HG03432 (cell line): ENCODE measurements around the gene NUDCD3.
"Not testable (repeated sequence)": the region's sequence is repeated elsewhere in the genome, so short reads cannot be mapped to it uniquely, and the experiment has no call there.

Experiments used
- ATAC-seq: cut with Tn5 transposase; IDR thresholded peaks from one replicate; pipeline ENCODE4 v1.9.1; 2021; ENCODE audit warnings: mild to moderate bottlenecking, moderate library complexity; ENCODE audit not compliant: unreplicated experiment

NUDCD3 gene

GRCh38 chr7:44449584-44449928, 40.9 kb downstream of the NUDCD3 start:
- no peak for ATAC-seq

GRCh38 chr7:44448922-44449583, 41.4 kb downstream of the NUDCD3 start:
- no peak for ATAC-seq

GRCh38 chr7:44447874-44448425, 42.5 kb downstream of the NUDCD3 start:
- ATAC-seq = no peak

GRCh38 chr7:44445986-44446671, 44.3 kb downstream of the NUDCD3 start:
- ATAC-seq = no peak

- ATAC-seq = no peak
Observed at GRCh38 chr7:44441079-44441478, 49.4 kb downstream of the NUDCD3 start.

- ATAC-seq = no peak
Observed at GRCh38 chr7:44440577-44441078, 49.8 kb downstream of the NUDCD3 start.

GRCh38 chr7:44439926-44440325, 50.5 kb downstream of the NUDCD3 start:
- ATAC-seq = no peak

GRCh38 chr7:44438816-44439215, 51.6 kb downstream of the NUDCD3 start:
- no peak for ATAC-seq

- ATAC-seq = no peak
Observed at GRCh38 chr7:44434201-44434600, 56.3 kb downstream of the NUDCD3 start.

- ATAC-seq = no peak
Observed at GRCh38 chr7:44433255-44434022, 57.0 kb downstream of the NUDCD3 start.

- no peak for ATAC-seq
Observed at GRCh38 chr7:44432381-44432977, 58.0 kb downstream of the NUDCD3 start.

GRCh38 chr7:44431091-44431608, 59.3 kb downstream of the NUDCD3 start:
- ATAC-seq = peak; percentile 73

- no peak for ATAC-seq
Observed at GRCh38 chr7:44430054-44430453, 60.4 kb downstream of the NUDCD3 start.

- not testable (repeated sequence) for ATAC-seq
Observed at GRCh38 chr7:44424762-44425161, 65.7 kb downstream of the NUDCD3 start.

GRCh38 chr7:44416941-44417340, 73.5 kb downstream of the NUDCD3 start:
- no peak for ATAC-seq

- no peak for ATAC-seq
Observed at GRCh38 chr7:44415510-44415909, 74.9 kb downstream of the NUDCD3 start.

- no peak for ATAC-seq
Observed at GRCh38 chr7:44415047-44415446, 75.4 kb downstream of the NUDCD3 start.

- ATAC-seq = no peak
Observed at GRCh38 chr7:44411306-44411705, 79.2 kb downstream of the NUDCD3 start.

- no peak for ATAC-seq
Observed at GRCh38 chr7:44408596-44408995, 81.9 kb downstream of the NUDCD3 start.

GRCh38 chr7:44403775-44404174, 86.7 kb downstream of the NUDCD3 start:
- no peak for ATAC-seq
